ENCODE measurements around the gene FAM78A.

- TF ChIP-seq AFF4 (CRISPR knock-in tag; IDR thresholded peaks at IDR 0.05; ENCODE audit: borderline replicate concordance) = no peak
- no peak for TF ChIP-seq CTCF (IDR thresholded peaks at IDR 0.05)
- no peak for TF ChIP-seq ATF2 (CRISPR knock-in tag; IDR thresholded peaks at IDR 0.05; ENCODE audit: borderline replicate concordance, low read depth)
- no peak for TF ChIP-seq ZBTB43 (CRISPR knock-in tag; IDR thresholded peaks at IDR 0.05)
- no peak for TF ChIP-seq NR2C2 (CRISPR knock-in tag; IDR thresholded peaks at IDR 0.05)
- TF ChIP-seq HMGA2 (CRISPR knock-in tag; IDR thresholded peaks at IDR 0.05) = no peak
- TF ChIP-seq ZSCAN18 (CRISPR knock-in tag; IDR thresholded peaks at IDR 0.05) = no peak
- TF ChIP-seq TCF7 (CRISPR knock-in tag; IDR thresholded peaks at IDR 0.05; ENCODE audit: low read depth) = no peak
- no peak for TF ChIP-seq ERG (CRISPR knock-in tag; IDR thresholded peaks at IDR 0.05)
These were observed 15.5 kb upstream of the FAM78A start for GRCh38 chr9:131291795-131292315.
